GM19035 (cell line): ENCODE results near the gene LETMD1.
"Not testable (repeated sequence)": the region's sequence is repeated elsewhere in the genome, so short reads cannot be mapped to it uniquely, and the experiment has no call there.

Experiments
- ATAC-seq: cut with Tn5 transposase; IDR thresholded peaks from one replicate; pipeline ENCODE4 v1.9.1; 2021; ENCODE audit not compliant: unreplicated experiment

LETMD1 gene, protein sequence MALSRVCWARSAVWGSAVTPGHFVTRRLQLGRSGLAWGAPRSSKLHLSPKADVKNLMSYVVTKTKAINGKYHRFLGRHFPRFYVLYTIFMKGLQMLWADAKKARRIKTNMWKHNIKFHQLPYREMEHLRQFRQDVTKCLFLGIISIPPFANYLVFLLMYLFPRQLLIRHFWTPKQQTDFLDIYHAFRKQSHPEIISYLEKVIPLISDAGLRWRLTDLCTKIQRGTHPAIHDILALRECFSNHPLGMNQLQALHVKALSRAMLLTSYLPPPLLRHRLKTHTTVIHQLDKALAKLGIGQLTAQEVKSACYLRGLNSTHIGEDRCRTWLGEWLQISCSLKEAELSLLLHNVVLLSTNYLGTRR

DNA sequence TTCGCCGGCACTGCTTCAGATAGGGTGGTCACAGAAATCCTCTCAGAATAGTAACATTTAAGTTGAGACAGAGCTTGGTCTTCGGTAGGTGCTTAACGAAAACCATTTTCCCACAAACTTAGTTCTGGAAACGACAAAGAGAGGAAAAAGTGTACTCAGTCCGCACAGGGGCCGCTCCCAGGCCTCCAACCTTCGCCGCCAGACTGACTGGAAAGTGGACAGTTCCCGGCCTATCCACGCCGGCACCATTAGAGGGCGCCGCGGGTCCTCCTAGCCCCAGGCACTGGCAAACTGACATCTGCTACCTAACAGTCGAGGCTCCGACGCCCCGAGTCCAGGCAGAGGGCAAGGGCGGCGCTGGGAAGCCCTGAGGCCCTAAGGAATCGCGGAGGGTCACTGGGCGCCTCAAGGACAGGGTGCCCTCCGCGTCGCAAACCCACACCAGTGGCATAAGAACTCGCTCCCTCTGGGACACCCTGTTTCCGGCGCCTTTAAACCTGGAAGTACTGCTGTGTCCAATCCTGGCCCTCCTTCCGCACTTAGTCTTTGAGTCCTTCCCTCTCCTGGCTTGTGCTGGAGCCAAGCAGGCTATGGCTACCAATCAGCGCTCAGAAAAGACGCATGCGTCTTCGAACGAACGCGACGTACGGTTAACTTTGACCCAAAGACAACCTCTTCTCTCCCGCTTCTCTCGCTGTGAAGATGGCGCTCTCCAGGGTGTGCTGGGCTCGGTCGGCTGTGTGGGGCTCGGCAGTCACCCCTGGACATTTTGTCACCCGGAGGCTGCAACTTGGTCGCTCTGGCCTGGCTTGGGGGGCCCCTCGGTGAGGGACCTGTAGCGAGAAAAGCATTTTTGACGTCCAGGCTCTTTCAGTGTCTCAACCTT, at the start of gene LETMD1:
Gene LETMD1 (plus strand): TSS at position 673 of the 886 bp plus-strand sequence. CDS start 30 bp downstream, at position 703.
- peak; percentile 95 for ATAC-seq

DNA sequence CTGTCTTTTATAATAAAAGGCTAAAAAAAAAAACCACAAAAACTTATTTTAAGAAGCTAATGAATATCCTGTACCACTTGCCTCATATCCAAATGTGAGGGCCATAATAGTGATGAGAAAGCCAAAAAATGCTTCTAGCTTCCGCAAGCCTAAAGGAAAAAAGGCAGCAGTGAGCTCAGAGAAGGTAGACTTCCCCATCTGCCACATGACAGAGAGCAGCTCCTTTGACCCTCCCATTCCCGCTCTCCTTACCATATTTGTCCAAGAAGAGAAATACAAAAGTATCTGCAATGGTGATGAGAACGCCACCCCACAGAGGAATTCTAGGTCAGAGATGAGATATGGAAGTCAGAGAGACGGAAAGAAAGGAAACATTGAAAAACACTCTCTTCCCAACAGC, 49.0 kb upstream of the LETMD1 start:
- no peak for ATAC-seq

DNA sequence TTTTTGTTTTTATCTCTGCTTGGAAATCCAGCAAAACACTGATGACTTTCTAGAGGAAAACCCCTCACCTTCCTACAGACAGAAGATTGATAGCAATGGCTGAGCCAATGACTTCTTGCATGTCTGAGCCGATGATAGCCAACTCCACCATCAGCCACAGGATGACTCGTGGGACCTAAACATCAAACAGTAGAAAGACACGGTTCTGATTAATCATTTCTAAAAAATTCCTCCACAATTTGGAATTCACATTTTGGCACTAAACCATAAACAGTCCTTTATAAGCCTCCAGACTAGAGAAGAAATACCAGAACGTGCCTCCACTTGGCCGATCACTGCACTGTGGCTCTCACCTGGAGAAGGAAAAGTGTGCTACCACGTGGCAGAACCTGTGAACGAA, 47.9 kb upstream of the LETMD1 start:
- ATAC-seq: no peak

DNA sequence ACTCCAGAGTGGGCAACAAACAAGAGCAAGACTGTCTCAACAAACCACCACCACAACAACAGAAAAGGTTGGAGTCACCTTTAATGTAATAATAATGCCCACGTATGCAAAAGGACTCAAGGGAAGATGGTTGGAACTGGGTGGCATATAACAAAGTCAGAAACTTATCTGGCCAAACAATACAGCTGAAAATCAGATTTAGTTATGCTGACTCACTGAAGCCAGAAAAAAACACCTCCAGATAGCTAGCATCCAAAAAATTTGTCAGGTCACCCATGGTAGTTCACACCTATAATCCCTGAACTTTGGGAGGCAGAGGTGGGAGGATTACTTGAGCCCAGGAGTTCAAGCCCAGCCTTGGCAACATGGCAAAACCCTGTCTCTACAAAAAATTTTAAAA, 46.3 kb upstream of the LETMD1 start:
- no peak for ATAC-seq

DNA sequence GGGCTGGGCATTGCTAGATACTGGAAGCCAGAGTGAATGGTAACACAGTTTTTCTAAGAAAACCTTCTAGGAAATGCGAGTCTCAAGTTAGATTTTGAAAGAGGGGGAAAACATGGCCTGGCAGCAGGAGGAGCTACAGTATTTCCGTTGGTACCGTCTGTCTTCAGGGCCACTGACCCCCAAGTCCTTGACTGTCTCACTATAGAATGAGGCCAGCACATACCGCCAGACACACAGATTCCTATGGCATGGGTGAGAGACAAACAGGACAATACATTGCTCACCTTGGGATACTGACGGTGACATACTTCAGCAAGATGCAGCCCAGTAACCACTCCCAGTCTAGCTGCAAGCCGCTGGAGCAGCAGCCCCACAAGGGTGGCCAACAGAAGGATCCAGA, 43.6 kb upstream of the LETMD1 start:
- ATAC-seq: no peak

DNA sequence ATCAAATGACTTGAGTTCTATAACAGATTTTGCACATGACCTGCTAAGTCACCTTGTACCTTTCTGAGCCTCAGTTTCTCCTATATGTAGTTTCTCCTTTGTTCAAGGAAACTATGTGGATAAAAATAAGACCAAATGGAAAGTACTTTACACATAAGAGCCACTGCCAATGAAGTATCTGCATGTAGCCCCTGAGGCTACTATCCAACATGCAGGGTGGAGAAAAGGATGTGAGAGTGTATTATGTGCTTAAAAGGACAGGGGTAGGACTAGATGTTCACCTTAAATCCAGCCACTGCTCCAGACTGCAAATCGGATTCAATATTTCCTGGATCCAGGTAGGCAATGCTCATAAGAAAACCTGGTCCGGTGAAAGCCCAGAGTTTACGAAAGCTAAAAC, 43.1 kb upstream of the LETMD1 start:
- no peak for ATAC-seq

DNA sequence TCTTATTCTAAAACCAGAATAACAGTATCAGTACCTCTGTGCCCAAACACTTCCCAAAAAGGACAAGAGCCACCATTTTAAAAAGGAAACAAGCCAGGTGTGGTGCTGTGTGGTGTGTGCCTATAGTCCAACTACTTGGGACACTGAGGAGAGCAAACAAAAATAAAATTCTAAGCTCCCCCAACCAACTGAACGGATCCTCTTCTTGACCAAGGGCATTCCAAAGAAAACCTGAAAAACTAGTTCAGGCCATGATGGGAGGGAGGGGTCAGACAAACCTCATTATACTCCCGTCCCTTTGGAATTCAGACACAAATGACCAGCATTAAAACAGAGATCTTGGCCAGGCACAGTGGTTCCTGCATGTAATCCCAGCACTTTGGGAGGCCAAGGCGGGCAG, 42.5 kb upstream of the LETMD1 start:
- ATAC-seq: no peak

DNA sequence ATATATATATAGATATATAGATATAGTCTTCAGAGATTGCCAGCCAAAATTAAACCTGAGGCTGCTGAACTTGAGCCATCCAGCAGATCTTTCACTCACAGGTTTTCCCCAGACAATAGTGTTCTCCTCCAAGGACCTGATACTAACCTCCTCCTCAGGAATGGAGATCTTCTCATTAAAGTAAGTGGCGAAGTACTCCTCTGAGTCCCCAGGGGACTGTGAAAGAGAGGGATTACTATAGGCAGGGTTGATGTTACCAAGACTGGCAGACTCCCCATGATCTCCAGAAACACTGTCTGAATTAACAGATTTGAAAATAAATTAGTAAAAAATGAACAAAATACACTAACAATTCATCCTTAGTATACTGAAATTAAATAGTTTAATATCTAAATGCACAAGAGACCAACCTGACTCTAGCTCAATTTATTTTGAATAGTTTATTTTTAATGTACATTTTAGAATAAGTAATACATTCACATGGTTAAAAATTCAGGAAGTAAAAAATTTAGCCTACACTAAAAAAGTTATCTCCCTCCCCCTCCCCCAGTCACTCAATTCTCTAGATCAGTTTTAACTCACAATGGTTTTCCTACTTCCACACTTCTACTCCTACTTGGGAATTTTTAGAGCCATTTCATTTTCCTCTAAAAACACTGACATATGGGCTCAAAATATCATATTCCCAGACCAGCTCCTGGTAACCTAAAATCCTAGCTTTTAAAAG, 39.6 kb upstream of the LETMD1 start:
- no peak for ATAC-seq

DNA sequence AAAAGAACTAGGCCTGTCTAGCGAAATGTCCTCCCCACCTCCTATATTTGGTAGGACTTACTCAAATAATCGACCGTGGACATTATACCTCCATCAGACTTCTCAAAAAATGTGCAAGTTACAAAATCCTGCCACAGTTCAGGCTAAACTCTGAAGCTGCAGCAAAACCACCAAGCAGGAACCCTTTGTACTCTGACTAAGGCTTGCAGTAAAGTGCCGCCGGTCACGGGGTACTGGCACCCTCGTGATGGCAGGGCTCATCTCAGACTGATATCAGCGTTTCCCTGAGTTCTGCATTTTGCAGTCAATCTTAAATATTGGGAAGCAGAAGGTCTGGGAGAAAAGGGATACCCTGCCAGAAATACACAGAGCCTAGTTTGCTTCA, 39.1 kb upstream of the LETMD1 start:
- ATAC-seq: no peak

DNA sequence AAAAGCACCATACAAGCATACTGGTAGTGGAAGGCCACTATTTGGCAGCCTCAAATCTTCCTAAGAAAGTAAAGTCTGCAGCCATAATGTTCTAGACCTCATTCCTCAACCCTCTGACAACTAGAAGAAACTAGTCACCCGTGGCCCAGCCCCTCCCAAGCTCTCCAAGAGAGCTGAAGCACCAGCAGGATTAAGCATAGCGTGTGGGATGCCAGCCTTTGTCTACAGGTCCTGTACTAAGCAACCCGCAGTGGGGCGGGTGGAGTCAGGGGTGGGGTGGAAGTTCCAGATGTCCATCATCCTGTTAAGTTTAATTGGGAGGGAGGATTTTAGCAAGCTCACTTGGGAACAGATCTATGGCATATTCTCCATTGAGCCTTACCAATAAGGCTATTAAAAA, 36.2 kb upstream of the LETMD1 start:
- no peak for ATAC-seq

DNA sequence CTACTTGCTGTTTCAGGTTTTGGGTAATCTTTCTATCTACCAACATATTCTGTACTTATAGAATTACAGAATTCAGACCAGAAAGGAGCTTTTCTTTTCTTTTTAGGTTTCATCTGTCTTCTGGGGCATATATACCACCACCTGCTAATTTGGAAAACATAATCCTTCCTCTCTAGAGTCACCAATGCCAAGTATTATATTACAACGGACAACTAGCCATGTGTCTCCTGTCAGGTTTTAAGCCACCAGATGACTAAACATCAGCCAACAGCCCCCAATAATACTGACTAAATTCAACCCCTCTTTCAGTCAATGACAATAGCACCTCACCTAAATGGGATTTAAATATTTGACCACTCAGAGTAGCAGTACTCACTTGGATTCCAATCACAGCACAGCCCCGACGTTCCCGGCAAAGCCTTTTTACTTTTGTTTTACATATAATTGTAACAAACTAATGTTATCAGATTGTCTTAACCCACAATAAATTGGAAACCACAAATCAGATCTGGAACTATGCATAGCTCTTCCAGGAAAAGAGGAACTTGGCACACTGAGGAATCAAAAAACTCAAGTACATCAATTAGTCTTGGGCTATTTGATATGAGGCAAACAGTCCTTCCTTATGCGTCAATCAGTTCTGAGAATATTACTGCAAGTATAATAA, 35.4 kb upstream of the LETMD1 start:
- ATAC-seq: no peak

DNA sequence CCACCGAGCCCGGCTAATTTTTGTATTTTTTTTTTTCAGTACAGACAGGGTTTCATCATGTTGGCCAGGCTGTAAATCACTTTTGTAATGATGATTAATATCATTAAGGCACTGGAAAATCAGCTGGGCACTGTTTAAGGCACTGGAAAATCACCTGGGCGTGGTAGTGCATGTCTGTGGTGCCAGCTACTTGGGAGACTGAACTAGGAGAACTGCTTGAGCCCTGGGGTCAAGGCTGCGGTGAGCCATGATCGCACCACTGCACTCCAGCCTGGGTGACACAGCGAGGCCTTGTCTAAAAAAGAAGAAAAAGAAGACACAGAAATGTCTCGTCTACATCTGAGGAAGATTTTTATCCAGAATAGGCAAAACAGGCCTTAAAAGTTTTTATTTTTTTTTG, 34.7 kb upstream of the LETMD1 start:
- no peak for ATAC-seq

DNA sequence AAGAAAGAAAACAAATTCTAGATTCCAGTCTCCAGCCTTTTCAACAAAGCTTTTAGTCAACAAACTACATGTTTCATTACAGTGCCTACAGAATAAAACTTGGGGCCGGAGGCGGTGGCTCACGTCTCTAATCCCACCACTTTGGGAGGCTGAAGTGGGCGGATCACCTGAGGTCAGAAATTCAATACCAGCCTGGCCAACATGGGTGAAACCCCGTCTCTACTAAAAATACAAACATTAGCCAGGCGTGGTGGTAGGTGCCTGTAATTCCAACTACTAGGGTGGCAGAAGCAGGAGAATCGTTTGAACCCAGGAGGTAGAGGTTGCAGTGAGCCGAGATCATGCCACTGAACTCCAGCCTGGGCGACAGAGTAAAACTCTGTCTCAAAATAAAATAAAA, 33.7 kb upstream of the LETMD1 start:
- not testable (repeated sequence) for ATAC-seq

DNA sequence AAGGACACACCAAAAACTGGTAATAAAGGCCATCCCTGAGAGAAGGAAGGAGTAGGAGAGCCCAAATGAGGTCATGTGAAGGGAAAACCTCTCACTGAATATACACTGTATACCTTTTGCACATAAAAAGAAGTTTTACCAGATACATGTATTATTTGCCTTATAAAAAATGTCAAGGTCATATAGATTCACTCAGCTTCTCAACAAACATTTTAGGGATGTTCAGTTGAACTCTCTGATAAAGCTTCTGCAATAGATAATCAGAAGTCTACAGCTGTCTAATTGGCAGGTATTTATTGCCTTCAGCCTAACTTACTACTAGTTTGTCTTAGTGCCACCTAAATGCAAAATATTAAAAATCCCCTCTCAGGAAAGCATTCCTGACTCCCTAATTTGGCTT, 30.7 kb upstream of the LETMD1 start:
- ATAC-seq: no peak

DNA sequence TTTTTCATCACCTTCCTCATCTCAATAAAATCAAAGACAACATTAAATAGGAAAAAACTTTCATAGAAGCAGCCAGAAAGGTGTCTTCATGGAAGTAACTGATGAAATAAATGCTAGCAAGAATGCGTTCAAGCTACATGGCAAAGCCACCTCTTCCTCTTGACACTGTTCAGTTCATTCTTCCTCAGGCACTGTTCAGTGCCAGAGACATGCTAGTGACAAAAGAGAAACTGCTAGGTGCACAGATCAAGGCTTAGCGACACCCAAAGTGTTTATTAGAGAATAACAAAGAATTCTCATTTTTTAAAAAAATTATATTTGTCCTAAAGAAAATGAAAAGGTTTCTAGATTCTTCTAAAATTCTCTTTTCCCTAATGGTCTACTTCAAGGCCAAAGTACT, 29.2 kb upstream of the LETMD1 start:
- ATAC-seq: no peak

DNA sequence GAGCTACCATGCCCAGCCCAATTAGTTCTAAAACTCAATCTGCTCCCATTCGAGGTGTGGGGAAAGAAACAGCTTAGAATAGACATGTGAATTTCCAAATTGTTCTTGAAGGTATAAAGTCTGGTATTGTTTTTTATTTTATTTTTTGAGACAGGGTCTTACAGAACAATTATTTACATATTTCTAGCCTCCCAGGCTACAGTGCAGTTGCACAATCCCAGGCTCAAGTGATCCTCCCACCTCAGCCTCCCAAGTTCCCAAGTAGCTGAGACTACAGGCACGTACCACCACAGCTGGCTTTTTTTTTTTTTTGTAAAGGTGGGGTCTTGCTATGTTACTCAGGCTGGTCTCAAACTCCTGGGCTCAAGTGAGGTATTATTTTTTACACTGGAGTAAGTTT, 28.2 kb upstream of the LETMD1 start:
- ATAC-seq: no peak

DNA sequence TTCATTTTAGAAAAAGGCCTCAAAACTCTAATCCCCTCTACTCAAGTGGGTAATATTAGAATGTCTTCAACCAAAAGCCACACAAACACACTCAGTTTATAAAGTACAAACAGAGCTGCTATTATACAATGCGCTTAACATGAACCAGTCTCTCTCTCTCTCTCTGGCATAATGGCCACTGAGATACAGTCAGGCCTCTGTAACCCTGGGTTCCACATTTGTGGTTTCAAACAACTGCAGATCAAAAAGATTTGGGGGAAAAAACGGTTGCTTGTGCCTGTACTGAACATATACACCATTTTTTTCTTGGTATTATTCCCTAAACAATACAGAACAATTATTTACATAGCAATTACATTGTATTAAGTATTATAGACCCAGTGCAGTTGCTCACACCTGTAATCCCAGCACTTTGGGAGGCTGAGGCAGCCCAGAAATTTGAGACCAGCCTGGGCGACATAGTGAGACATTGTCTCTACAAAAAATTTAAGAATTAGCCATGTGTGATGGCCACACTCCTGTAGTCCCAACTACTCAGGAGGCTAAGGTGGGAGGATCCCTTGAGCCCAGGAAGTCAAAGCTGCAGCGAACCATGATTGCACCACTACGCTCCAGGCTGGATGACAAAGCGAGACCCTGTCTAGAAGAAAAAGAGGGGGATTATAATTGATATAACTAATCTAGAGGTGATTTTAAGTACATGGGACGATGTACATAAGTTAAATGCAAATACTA, 27.5 kb upstream of the LETMD1 start:
- no peak for ATAC-seq

DNA sequence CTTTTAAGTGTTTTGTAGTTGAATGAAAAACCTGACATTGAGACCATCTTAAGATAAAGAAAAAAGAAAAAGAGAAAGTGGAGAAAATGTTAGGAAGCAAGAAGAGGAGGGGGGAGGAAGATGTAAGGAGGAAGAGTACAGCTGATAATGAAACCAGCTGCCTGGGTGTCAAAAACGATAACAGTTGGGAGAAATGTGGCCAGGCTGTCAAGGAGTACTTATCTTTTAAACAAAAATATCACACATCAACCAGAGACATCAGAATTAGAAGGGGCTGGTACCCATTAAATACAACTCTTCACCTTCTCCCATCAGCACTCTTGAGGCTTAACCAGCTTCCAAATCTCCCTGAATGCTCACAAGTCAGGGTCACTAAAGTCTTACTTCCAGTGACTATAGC, 26.4 kb upstream of the LETMD1 start:
- ATAC-seq: no peak

DNA sequence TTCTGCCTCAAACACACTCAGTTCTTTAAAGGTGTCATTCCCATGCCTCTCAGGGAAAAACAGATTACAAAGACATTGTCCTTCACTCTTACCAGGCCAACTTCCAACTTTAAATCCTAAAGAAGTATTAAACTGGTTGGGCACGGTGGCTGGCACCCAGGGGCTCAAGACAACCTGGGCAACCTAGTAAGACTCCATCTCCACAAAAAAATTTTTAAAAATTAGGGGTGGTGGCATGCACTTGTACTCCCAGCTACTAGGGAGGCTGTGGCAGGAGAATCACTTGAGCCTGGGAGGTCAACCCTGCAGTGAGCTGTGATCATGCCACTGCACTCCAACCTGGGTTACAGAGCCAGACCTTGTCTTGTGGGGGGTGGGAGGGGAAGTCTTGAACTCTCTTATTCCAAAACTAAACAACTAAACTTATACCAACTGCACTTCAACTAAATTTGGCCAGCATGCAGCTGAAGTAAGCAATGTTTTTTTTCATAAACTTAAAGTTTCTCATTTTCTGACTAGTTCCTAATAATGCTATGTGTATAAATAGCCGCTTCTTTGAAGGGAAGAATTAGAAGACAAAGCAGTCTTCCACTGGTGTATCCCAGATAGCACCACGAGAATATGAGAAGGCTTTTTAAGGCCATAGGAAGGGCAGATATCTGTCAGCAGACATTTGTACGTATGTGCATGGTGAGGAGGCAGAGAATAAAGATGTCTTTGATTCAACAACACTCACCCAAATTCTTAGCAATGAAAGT, 24.3 kb upstream of the LETMD1 start:
- no peak for ATAC-seq

DNA sequence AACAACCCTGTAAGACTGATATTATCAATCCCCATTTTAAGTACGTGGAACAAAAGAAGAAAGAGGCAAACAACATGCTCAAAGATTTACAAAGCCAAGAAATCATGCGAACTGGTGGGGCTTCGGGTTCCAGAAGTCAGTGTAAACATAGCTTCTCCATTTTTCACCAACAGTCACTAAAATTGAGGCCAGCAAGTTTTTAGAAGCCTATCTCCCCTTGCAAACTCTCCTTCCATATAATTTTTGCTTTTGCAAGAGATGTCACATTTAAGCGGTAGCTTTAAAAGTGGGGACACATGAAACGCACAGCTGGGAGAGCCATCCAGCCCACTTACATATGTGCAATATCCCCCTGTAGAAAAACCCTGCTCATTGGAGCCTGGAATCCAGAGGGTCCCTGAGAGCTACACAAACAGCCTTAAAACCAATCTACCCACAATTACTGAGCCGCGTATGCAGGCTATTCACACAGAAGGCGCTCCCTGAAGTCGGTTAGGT, 22.7 kb upstream of the LETMD1 start:
- no peak for ATAC-seq
